Measurements from ENCODE around the gene PLA2G12B. TPM values are rescaled to one million over a fixed set of nuclear protein-coding genes. Genes with fewer than 3 reads are reported as not detected.

Gene PLA2G12B
- total RNA-seq, 1 donor from 2014 or later = not detected

DNA sequence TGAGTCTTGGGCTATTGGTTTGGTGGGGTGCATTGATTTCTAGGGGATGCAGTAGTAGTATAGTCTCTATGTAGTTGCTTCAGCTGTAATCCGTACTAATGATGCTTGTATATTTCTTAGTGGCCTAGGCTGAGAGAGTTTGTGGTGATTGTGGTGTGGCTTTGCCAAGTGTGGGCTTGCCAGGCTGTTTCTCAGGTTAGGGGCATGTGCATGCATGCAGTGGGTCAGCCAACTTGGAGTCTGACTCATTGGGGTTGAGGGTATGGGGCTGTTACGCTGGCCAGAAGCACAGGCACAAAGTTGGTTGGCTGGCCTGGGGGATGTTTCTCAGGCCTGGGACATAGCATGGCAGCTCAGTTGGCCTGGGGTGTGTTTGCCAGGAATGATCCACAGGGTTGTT lies 25.7 kb upstream of the PLA2G12B start:
- Histone ChIP-seq H3K79me2 (ENCODE audit: insufficient read depth, low read length) (no peaks in the 10 kb centered on the region), H3K9me3 (ENCODE audit: insufficient read depth, low read depth, low read length) (peaks cover 4% of the 10 kb centered on the region), H3K27me3 (ENCODE audit: insufficient read depth, low read length) (no peaks in the 10 kb centered on the region), H3K4me1 (ENCODE audit: insufficient read depth, low read length) (no peaks in the 10 kb centered on the region), H3K4me2 (ENCODE audit: low read length) (no peak overlapping the region), H3K9ac (ENCODE audit: low read length) (no peak overlapping the region), H4K20me1 (ENCODE audit: insufficient read depth, low read length) (no peaks in the 10 kb centered on the region), H3K4me3 (ENCODE audit: insufficient read depth, low read depth, low read length) (no peak overlapping the region), H3K36me3 (ENCODE audit: insufficient read depth, low read length) (no peaks in the 10 kb centered on the region), H3K27ac (ENCODE audit: low read depth, low read length) (no peak overlapping the region), H2AFZ (ENCODE audit: low read depth, low read length) (no peak overlapping the region)
- no peak for TF ChIP-seq EZH2 (IDR thresholded peaks at IDR 0.05; ENCODE audit: insufficient read depth, low read length)
- TF ChIP-seq, protein P1, sequence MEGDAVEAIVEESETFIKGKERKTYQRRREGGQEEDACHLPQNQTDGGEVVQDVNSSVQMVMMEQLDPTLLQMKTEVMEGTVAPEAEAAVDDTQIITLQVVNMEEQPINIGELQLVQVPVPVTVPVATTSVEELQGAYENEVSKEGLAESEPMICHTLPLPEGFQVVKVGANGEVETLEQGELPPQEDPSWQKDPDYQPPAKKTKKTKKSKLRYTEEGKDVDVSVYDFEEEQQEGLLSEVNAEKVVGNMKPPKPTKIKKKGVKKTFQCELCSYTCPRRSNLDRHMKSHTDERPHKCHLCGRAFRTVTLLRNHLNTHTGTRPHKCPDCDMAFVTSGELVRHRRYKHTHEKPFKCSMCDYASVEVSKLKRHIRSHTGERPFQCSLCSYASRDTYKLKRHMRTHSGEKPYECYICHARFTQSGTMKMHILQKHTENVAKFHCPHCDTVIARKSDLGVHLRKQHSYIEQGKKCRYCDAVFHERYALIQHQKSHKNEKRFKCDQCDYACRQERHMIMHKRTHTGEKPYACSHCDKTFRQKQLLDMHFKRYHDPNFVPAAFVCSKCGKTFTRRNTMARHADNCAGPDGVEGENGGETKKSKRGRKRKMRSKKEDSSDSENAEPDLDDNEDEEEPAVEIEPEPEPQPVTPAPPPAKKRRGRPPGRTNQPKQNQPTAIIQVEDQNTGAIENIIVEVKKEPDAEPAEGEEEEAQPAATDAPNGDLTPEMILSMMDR (IDR thresholded peaks at IDR 0.05; ENCODE audit: insufficient read depth, low read depth, low read length) = no peak
- H3K4me1 Mint-ChIP-seq (ENCODE audit: low read depth, unreplicated experiment) = peaks cover 6% of the 10 kb centered on the region
- FAIRE-seq (no peak), DNase-seq (ENCODE audit: low read depth) (no peak)
- no peak overlapping the region for H3K27ac Mint-ChIP-seq (ENCODE audit: unreplicated experiment)
- H3K36me3 Mint-ChIP-seq (ENCODE audit: low read depth, unreplicated experiment) = peaks cover 2% of the 10 kb centered on the region
- H3K9me3 Mint-ChIP-seq (ENCODE audit: unreplicated experiment) = peaks cover 23% of the 10 kb centered on the region
- no peaks in the 10 kb centered on the region for H3K27me3 Mint-ChIP-seq (ENCODE audit: low read depth, unreplicated experiment)
- no peak overlapping the region for H3K4me3 Mint-ChIP-seq (ENCODE audit: unreplicated experiment)

DNA sequence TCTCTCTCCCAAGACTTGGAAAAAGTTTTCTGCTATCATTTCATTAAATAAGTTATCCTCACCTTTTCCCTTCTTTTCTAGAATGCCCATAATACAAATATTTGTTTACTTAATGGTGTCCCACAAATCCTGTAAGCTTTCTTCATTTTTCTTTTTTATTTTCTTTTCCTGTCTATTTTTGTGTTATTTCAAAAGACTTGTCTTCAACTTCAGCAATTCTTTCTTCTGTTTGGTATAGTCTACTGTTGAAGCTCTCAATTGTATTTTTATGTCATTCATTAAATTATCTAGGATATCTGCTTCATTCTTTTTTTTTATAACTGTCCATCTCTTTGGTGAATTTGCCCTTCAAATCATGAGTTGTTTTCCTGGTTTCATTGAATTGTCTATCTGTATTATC lies 25.1 kb upstream of the PLA2G12B start:
- H2AFZ ChIP-seq (ENCODE audit: low read depth, low read length) = no peak overlapping the region
- H3K4me2 ChIP-seq (ENCODE audit: low read length) = no peak overlapping the region
- no peak overlapping the region for H3K4me3 ChIP-seq (ENCODE audit: insufficient read depth, low read depth, low read length)
- H3K36me3 Mint-ChIP-seq (ENCODE audit: low read depth, unreplicated experiment) = peaks cover 2% of the 10 kb centered on the region
- no peak overlapping the region for H3K27ac Mint-ChIP-seq (ENCODE audit: unreplicated experiment)
- no peak overlapping the region for H3K27ac ChIP-seq (ENCODE audit: low read depth, low read length)
- peaks cover 4% of the 10 kb centered on the region for H3K9me3 ChIP-seq (ENCODE audit: insufficient read depth, low read depth, low read length)
- H3K27me3 Mint-ChIP-seq (ENCODE audit: low read depth, unreplicated experiment) = no peaks in the 10 kb centered on the region
- FAIRE-seq = no peak
- no peaks in the 10 kb centered on the region for H3K4me1 ChIP-seq (ENCODE audit: insufficient read depth, low read length)
- no peak overlapping the region for H3K4me3 Mint-ChIP-seq (ENCODE audit: unreplicated experiment)
- no peak for DNase-seq (ENCODE audit: low read depth)
- no peaks in the 10 kb centered on the region for H3K79me2 ChIP-seq (ENCODE audit: insufficient read depth, low read length)
- H3K36me3 ChIP-seq (ENCODE audit: insufficient read depth, low read length) = no peaks in the 10 kb centered on the region
- TF ChIP-seq, protein P1 (IDR thresholded peaks at IDR 0.05; ENCODE audit: insufficient read depth, low read depth, low read length) = no peak
- no peak for TF ChIP-seq EZH2 (IDR thresholded peaks at IDR 0.05; ENCODE audit: insufficient read depth, low read length)
- H3K9ac ChIP-seq (ENCODE audit: low read length) = no peak overlapping the region
- H3K4me1 Mint-ChIP-seq (ENCODE audit: low read depth, unreplicated experiment) = peaks cover 6% of the 10 kb centered on the region
- no peaks in the 10 kb centered on the region for H4K20me1 ChIP-seq (ENCODE audit: insufficient read depth, low read length)
- H3K9me3 Mint-ChIP-seq (ENCODE audit: unreplicated experiment) = peaks cover 23% of the 10 kb centered on the region
- no peaks in the 10 kb centered on the region for H3K27me3 ChIP-seq (ENCODE audit: insufficient read depth, low read length)

DNA sequence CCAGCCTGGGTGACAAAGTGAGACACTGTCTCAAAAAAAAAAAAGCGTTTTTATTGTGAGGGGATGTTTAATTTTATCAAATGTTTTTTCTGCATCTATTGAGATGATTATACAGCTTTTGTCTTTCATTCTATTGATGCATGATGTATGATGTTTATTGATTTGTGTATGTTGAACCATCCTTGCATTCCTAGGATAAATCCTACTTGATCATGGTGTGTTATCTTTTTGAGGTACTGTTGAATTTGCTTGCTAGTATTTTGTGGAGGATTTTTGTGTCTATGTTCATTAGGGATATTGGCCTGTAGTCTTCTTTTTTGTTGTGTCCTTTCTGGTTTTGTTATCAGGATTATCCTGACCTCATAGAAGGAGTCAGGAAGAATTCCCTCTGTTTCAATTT lies 22.3 kb upstream of the PLA2G12B start:
- FAIRE-seq = no peak
- no peaks in the 10 kb centered on the region for H3K79me2 ChIP-seq (ENCODE audit: insufficient read depth, low read length)

More for the DNA sequence above, 22.3 kb upstream of the PLA2G12B start:
- TF ChIP-seq, protein P1 (IDR thresholded peaks at IDR 0.05; ENCODE audit: insufficient read depth, low read depth, low read length) = no peak
- TF ChIP-seq EZH2 (IDR thresholded peaks at IDR 0.05; ENCODE audit: insufficient read depth, low read length) = no peak
- Histone ChIP-seq H3K4me1 (ENCODE audit: insufficient read depth, low read length) (no peaks in the 10 kb centered on the region), H3K4me3 (ENCODE audit: insufficient read depth, low read depth, low read length) (no peak overlapping the region), H3K9ac (ENCODE audit: low read length) (no peak overlapping the region), H2AFZ (ENCODE audit: low read depth, low read length) (no peak overlapping the region), H3K27me3 (ENCODE audit: insufficient read depth, low read length) (no peaks in the 10 kb centered on the region), H4K20me1 (ENCODE audit: insufficient read depth, low read length) (no peaks in the 10 kb centered on the region), H3K27ac (ENCODE audit: low read depth, low read length) (no peak overlapping the region), H3K9me3 (ENCODE audit: insufficient read depth, low read depth, low read length) (peaks cover 4% of the 10 kb centered on the region), H3K36me3 (ENCODE audit: insufficient read depth, low read length) (no peaks in the 10 kb centered on the region), H3K4me2 (ENCODE audit: low read length) (no peak overlapping the region)
- Mint-ChIP-seq H3K4me3 (ENCODE audit: unreplicated experiment) (no peak overlapping the region), H3K36me3 (ENCODE audit: low read depth, unreplicated experiment) (peaks cover 2% of the 10 kb centered on the region), H3K27me3 (ENCODE audit: low read depth, unreplicated experiment) (no peaks in the 10 kb centered on the region), H3K9me3 (ENCODE audit: unreplicated experiment) (peaks cover 23% of the 10 kb centered on the region), H3K4me1 (ENCODE audit: low read depth, unreplicated experiment) (peaks cover 1% of the 10 kb centered on the region), H3K27ac (ENCODE audit: unreplicated experiment) (no peak overlapping the region)
- no peak for DNase-seq (ENCODE audit: low read depth)

Data from astrocyte (in vitro differentiated cells and primary cell).